Activated CD4-positive, alpha-beta T cell treated with anti-CD3 and anti-CD28 coated beads, Interleukin-2, amount 50 U/mL, for 16 hours (primary cell): ENCODE measurements around the gene EVC2.

Experiments used
- DNase-seq: peaks from one replicate; pipeline ENCODE4 v3.0.0-alpha.2; 2020

Gene EVC2

DNA sequence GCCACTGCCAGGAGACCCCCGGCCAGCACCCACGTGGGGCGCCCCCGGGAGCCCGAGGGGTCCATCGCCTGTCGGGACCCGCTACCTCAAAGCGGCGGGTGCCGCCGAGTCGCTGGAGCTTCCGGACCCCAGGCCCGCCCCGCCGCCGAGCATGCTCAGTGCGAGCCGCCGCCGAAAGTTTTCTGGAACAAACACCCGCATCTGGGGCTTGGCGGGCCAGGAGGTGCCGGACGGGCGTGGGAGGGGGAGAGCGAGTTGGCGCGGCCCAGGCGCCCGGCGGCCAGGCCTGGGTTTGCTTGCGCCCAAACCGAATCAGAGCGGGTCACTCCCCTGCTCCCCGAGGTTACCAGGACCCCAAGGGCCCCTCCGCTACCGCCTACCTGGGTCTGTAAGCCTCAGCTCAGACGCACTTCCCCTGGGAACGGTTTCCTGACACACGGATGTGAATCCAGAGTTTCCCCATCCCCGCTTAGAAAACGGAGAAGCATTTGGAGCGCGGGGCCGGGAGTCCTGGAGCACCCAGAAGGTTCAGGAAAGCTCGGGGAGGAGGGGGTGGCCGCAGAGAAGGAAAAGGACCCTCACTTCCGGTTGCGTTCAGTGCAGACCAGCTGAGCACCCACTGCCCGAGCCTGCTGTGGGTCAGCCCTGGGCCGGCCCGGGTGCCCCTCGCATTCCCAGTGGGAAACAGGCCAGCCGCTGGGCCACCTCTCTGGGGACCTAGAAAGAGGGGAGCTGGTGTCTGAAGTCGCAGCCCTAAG, at the start of gene EVC2:
EVC2 (minus strand) TSS at position 111 of the 758 bp plus-strand sequence; CDS start at position 65, 46 bp downstream.
- peak; percentile 22 for DNase-seq

- no peak for DNase-seq
These were observed 49.6 kb upstream of the EVC2 start for GRCh38 chr4:5757954-5758353.

- DNase-seq, result no peak
These were observed 49.2 kb upstream of the EVC2 start for GRCh38 chr4:5757536-5757935.

DNA sequence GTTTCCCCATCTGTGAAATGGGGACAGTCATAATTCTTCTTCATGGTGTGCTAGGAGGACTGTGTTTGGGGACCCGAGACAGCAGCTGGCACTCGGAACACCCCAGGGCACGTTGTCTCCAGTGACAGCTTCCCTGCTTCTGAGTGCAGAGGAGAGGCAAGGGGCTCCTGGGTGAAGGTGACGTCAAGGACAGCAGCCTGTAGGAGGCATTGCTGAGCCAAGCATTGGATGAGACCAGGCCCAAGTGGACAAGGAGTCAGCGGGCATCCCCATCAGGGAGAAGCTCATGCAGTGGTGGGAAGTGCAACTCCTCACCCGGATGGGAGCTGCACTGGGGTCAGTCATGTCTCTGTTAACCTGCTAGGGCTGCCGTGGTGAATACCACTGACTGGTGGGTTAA, 48.7 kb upstream of the EVC2 start:
- no peak for DNase-seq

GRCh38 chr4:5756271-5756670, 47.9 kb upstream of the EVC2 start:
- DNase-seq, result no peak

GRCh38 chr4:5755679-5756078, 47.3 kb upstream of the EVC2 start:
- DNase-seq, result no peak

DNA sequence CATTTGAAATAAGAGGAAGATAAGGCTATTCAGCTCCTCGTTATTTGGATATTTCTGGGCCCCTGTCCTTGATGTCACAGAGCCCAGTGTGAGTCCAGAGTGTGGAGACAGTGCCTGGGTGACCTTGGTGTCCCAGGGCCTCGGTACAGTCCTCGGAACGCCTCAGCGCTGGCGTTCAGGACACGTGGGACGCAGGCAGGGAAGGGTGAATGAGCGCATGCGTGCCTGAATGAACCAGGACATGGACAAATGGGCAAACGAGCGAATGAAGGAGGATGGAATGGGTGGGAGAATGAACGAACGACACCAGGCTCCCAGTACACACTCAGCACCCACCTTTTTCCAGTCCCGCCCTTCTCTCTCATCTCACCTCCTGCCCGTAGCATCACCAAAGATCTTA, 46.8 kb upstream of the EVC2 start:
- no peak for DNase-seq

DNA sequence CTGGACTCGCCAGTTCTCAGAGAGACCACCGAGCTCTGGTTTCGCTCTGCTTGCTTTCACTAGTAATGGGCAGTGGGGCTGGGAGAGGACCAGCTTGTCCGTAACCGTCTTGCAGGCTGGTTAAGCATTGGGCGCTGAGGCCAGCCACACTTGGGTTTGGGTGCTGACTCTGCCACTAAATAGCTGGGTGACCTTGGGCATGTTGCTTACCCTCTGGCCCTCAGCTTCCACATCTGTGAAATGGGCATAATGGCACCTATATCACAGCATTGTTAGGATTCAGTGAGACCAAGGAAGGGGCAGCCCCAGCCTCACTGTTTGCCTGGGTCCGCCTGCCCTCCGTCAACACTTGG, 46.1 kb upstream of the EVC2 start:
- DNase-seq, result no peak

DNA sequence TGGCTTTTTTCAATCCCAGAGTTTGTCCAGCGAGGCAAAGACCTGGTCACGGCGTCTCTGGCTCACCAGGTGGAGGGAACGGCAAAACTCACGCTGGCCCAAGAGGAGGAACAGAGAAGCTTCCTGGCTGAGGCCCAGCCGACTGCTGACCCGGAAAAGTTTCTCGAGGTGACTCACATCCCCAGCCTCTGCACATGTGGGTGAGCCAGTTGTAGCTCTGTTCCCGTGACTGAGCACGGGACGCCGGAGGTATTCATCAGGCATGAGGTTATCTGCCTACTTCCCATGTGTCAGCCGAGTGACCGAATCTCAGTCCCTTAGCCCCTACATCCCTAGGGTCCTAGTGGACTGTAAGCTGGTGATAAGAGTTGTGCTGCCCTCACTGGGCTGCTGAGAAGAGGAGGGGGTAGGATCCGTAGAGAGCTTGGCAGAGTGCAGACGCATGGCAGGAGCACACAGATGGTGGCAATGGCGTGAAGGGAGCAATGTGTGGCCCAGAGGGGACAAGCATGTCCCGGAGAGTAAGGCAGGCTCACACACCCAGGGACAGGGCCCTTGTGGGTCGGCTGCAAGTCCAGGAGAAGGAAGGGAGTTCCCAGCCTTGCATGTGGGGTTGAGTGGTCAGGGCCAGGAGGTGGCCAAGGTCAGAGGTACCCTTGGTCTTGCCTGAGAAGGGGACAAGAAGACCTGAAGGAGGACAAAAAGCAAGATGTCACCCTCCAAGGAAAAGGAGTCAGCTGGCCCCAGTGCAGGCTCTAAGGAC, 45.6 kb upstream of the EVC2 start:
- no peak for DNase-seq

DNA sequence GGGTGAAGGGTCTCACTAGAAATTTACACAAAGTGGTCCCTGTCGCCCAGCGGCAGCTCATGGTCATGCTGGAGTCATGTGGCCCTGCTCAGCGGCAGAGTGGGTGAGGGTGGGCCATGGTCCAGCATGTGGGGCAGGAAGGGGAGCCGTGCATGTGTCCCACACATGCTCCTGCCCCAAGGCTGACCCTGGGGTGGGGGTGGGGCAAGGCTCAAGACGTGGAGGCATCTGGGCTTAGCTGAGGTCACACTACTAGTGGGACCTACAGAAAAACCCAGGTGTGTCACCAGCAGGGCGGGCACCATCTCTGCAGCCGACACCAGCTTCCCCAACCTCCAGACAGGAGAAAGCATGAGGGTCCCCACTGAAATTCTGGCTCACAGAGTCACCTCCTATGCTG, 45.0 kb upstream of the EVC2 start:
- no peak for DNase-seq

- no peak for DNase-seq
These were observed 44.2 kb upstream of the EVC2 start for GRCh38 chr4:5752376-5753184.

DNA sequence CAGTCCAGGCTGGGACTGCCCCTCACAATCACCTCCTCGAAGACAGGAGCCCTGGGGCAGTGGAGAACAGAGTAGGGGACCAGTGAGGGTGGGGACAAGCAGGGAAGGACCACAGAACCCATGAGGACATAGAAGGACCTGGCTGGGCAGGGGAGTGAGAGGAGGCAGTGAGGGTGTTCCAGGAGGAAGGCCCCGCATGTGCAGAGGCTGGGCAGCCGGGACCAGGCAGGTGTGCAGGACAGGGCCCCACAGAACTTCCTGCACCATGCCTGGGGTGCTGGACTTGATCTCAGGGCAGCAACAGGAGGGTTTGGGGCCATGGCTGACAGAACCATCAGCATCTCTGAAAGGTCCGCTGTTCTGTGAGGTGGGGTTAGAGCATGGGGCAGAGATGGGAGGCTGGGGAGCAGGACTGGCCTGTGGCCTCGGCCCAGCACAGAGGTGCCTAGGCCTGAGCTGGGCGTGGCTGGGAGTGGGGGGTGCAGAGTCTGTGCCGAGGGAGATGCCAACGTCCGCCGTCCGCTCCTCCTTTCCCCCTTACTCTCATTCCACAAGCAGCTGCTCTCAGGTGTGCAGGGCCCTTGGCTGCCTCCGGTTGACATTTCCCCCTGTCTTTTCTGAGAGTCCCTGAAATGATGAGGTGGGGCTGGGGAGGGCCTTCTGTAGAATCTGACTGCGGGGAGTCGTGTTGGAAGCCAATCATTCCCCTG, 43.5 kb upstream of the EVC2 start:
- DNase-seq, result no peak

GRCh38 chr4:5750946-5751665, 42.7 kb upstream of the EVC2 start:
- DNase-seq, result no peak

GRCh38 chr4:5750052-5750945, 41.9 kb upstream of the EVC2 start:
- no peak for DNase-seq

GRCh38 chr4:5749568-5749967, 41.2 kb upstream of the EVC2 start:
- DNase-seq, result no peak

GRCh38 chr4:5747738-5748375, 39.5 kb upstream of the EVC2 start:
- DNase-seq, result no peak

- DNase-seq, result no peak
These were observed 38.7 kb upstream of the EVC2 start for GRCh38 chr4:5746829-5747737.

DNA sequence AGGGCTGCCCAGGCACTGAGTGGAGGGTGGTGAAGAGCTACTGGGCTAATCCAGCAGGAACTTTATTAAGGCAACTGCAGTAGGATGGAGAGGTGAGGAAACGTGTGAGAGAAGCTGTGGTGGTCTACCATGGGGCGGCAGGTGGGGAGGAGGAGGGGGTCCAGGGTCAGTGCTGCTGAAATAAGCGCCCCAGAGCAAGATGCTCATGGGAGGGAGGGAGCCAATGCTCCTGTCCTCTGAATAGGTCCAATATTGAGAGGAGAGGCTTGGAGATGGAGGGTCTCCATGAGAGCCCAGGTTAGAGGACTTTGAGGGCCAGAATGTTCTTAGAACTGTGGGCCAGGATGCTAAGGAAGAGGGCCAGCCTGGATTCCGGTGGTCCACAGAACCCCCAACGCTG, 37.9 kb upstream of the EVC2 start:
- DNase-seq, result no peak

DNA sequence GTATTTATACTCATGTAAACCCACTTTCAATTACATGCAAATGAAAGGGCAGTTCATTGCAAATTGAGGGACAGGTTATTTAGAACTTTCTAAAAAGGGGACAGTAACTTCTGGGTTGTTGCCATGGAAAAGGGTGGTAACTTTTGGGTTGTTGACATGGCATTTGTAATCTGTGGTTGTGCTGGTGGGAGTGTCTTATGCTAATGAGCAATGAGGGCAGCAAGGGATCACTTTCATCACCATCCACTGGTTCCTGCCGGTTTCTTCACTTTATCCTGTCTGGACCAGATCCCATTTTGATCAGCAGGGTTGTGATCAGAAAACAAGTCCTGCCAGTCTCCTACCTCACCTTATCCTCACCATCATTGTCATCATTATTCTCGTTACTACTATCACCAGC, 34.6 kb upstream of the EVC2 start:
- no peak for DNase-seq

DNA sequence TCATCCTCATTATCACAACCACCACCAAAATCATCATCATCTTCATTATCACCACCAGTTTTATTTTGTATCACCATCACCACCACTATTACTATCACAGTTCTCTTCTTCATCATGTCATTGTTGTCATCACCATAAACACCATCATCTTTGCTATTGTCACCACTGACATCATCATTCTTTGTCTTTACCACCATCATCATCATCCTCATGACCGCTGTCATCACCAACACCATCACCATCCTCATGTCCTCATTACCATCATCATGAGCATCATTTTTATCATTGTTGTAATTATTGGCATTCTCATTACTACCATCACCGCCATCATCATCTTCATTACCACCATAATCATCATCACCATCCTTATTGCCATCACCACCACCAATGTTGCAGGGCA, 34.0 kb upstream of the EVC2 start:
- no peak for DNase-seq
